ENCODE measurements around the gene GNS.

GRCh38 chr12:64791036-64791435 lies 31.8 kb upstream of the GNS start:
- no peak for TF ChIP-seq CTCF (IDR thresholded peaks at IDR 0.05)
- no peak for TF ChIP-seq POLR2A (IDR thresholded peaks at IDR 0.05)

Data from testis (tissue), 2 donors.